ENCODE results near the gene MTNR1A. TPM values are rescaled to one million over a fixed set of nuclear protein-coding genes. Genes with fewer than 3 reads are reported as not detected.

Gene MTNR1A
- total RNA-seq (not detected), polyA plus RNA-seq (not detected)

DNA sequence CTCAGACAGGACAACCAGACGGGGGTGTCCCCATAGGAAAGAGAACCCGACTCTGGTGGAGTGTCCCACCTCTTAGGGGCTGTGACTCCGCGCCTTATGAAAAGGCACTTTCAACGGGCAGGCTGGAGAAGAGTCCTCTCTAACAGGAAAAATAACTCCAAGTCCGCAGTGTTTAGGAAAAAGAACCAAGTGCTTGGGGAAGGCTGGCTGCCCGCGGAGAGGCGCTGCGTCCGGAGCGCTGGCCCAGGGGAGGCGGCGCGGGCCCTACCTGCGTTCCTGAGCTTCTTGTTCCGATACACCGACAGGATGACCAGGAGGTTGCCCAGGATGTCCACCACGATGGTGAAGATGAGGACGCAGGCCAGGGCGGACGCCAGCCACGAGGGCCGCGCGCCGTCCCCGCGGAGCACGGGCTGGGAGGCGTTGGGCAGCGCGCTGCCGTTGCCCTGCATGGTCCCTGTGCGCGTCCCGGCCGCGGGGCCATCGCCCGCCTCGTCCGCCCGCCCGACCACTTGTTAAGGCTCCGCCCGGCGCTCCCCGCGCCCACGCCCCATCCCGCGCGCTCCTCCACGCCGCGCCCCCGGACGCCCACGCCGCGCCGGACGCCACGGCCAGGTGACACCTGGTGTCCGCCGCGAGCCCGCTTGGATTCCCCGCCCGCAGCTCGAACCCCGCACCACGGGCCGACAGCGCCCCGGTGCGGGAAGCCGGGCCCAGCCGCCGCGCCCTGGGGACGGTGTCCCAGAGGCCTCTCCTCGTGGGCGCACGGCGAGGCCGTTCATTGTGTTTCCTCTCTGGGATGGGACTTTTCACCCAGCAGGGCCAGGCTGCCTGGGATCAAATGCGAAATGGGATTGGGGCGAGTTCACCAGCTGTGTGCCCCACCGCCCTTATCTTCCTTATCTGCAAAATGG is at the start of gene MTNR1A:
TSS of gene MTNR1A (minus strand) at position 654 of the 914 bp plus-strand sequence. CDS start at position 452, 202 bp downstream.
- TF ChIP-seq MAX (IDR thresholded peaks at IDR 0.05) (no peak), EGR1 (IDR thresholded peaks at IDR 0.05; ENCODE audit: low read depth in 2 of 2) (no peak)
- no peak within 1 kb of the TSS for H3K27ac ChIP-seq (ENCODE audit: low read depth in 1 of 2, low read length in 2 of 2)
- H3K27me3 ChIP-seq (ENCODE audit: control insufficient read depth in 4 of 4, insufficient read depth in 4 of 4, low read length in 3 of 4) = peaks cover 0 to 9% (median 0%) of the 10 kb centered on the region in 4 donors
- H3K4me1 ChIP-seq (ENCODE audit: control insufficient read depth in 4 of 4, insufficient read depth in 4 of 4, low read length in 3 of 4) = peaks cover 0 to 7% (median 6%) of the 10 kb centered on the region in 4 donors
- H3K36me3 ChIP-seq (ENCODE audit: control insufficient read depth in 4 of 4, insufficient read depth in 3 of 4, low read depth in 1 of 4, low read length in 3 of 4) = no peaks in the 10 kb centered on the region
- 7% methylated on average over 91 of the region's 91 CpGs for WGBS
- no peak for DNase-seq (ENCODE audit: low spot score)
- no peak within 1 kb of the TSS for H3K9ac ChIP-seq (ENCODE audit: low read depth in 1 of 2, low read length in 2 of 2)
- H3K4me3 ChIP-seq (ENCODE audit: low read depth in 1 of 3, low read length in 3 of 3) = peak within 1 kb of the TSS in 1 of 3 donors; percentile 38
- H3K9me3 ChIP-seq (ENCODE audit: control insufficient read depth in 4 of 4, low read length in 3 of 4) = peaks cover 0 to 3% (median 0%) of the 10 kb centered on the region in 4 donors

GRCh38 chr4:186604124-186604807 is 48.9 kb upstream of the MTNR1A start:
- Histone ChIP-seq H3K4me1 (ENCODE audit: control insufficient read depth in 4 of 4, insufficient read depth in 4 of 4, low read length in 3 of 4) (no peaks in the 10 kb centered on the region), H3K9ac (ENCODE audit: low read depth in 1 of 2, low read length in 2 of 2) (no peak overlapping the region), H3K36me3 (ENCODE audit: control insufficient read depth in 4 of 4, insufficient read depth in 3 of 4, low read depth in 1 of 4, low read length in 3 of 4) (peaks cover 5 to 31% (median 20%) of the 10 kb centered on the region in 4 donors), H3K27ac (ENCODE audit: low read depth in 1 of 2, low read length in 2 of 2) (no peak overlapping the region), H3K9me3 (ENCODE audit: control insufficient read depth in 4 of 4, low read length in 3 of 4) (no peaks in the 10 kb centered on the region), H3K27me3 (ENCODE audit: control insufficient read depth in 4 of 4, insufficient read depth in 4 of 4, low read length in 3 of 4) (no peaks in the 10 kb centered on the region), H3K4me3 (ENCODE audit: low read depth in 1 of 3, low read length in 3 of 3) (no peak overlapping the region)
- TF ChIP-seq, protein P1, sequence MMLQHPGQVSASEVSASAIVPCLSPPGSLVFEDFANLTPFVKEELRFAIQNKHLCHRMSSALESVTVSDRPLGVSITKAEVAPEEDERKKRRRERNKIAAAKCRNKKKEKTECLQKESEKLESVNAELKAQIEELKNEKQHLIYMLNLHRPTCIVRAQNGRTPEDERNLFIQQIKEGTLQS (IDR thresholded peaks at IDR 0.05) = no peak
- TF ChIP-seq YY1 (IDR thresholded peaks at IDR 0.05) (no peak), FOXA2 (IDR thresholded peaks at IDR 0.05) (no peak), NR2F2 (IDR thresholded peaks at IDR 0.05) (no peak), MAX (IDR thresholded peaks at IDR 0.05) (no peak), FOXA1 (IDR thresholded peaks at IDR 0.05) (no peak), RAD21 (IDR thresholded peaks at IDR 0.05) (no peak), CTCF (IDR thresholded peaks at IDR 0.05; ENCODE audit: low read depth, low read length, missing input control) (no peak), SP1 (IDR thresholded peaks at IDR 0.05) (no peak), JUND (IDR thresholded peaks at IDR 0.05) (no peak), EGR1 (IDR thresholded peaks at IDR 0.05; ENCODE audit: low read depth in 2 of 2) (no peak), HNF4G (IDR thresholded peaks at IDR 0.05) (no peak), GABPA (IDR thresholded peaks at IDR 0.05 in 1 of 2, conservative IDR thresholded peaks at IDR 0.05 in 1 of 2) (no peak)
- TF ChIP-seq, protein P2, sequence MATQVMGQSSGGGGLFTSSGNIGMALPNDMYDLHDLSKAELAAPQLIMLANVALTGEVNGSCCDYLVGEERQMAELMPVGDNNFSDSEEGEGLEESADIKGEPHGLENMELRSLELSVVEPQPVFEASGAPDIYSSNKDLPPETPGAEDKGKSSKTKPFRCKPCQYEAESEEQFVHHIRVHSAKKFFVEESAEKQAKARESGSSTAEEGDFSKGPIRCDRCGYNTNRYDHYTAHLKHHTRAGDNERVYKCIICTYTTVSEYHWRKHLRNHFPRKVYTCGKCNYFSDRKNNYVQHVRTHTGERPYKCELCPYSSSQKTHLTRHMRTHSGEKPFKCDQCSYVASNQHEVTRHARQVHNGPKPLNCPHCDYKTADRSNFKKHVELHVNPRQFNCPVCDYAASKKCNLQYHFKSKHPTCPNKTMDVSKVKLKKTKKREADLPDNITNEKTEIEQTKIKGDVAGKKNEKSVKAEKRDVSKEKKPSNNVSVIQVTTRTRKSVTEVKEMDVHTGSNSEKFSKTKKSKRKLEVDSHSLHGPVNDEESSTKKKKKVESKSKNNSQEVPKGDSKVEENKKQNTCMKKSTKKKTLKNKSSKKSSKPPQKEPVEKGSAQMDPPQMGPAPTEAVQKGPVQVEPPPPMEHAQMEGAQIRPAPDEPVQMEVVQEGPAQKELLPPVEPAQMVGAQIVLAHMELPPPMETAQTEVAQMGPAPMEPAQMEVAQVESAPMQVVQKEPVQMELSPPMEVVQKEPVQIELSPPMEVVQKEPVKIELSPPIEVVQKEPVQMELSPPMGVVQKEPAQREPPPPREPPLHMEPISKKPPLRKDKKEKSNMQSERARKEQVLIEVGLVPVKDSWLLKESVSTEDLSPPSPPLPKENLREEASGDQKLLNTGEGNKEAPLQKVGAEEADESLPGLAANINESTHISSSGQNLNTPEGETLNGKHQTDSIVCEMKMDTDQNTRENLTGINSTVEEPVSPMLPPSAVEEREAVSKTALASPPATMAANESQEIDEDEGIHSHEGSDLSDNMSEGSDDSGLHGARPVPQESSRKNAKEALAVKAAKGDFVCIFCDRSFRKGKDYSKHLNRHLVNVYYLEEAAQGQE (IDR thresholded peaks at IDR 0.05) = no peak
- TF ChIP-seq, protein P3, sequence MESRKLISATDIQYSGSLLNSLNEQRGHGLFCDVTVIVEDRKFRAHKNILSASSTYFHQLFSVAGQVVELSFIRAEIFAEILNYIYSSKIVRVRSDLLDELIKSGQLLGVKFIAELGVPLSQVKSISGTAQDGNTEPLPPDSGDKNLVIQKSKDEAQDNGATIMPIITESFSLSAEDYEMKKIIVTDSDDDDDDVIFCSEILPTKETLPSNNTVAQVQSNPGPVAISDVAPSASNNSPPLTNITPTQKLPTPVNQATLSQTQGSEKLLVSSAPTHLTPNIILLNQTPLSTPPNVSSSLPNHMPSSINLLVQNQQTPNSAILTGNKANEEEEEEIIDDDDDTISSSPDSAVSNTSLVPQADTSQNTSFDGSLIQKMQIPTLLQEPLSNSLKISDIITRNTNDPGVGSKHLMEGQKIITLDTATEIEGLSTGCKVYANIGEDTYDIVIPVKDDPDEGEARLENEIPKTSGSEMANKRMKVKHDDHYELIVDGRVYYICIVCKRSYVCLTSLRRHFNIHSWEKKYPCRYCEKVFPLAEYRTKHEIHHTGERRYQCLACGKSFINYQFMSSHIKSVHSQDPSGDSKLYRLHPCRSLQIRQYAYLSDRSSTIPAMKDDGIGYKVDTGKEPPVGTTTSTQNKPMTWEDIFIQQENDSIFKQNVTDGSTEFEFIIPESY (IDR thresholded peaks at IDR 0.05) = no peak
- no peak for DNase-seq (ENCODE audit: low spot score)
- WGBS = 89% methylated on average over 7 of the region's 7 CpGs

Data from liver (tissue), 9 donors.